Measurements from ENCODE around the gene PSORS1C2. TPM values are rescaled to one million over a fixed set of nuclear protein-coding genes. Genes with fewer than 3 reads are reported as not detected.
A peak's percentile ranks its signal among the peaks of the same experiment; 100 is the strongest.
"Not testable (repeated sequence)": the region's sequence is repeated elsewhere in the genome, so short reads cannot be mapped to it uniquely, and the experiment has no call there.

PSORS1C2 gene
- total and polyA plus RNA-seq, 2 donors (not counting 1 experiment from before 2014, with no cell fraction given): not detected

GRCh38 chr6:31186052-31186734 lies 47.3 kb upstream of the PSORS1C2 start:
- intact Hi-C loops (cut with micrococcal nuclease): no loop called here
- peak overlapping the region; percentile 81 for H2AFZ ChIP-seq (ENCODE audit: insufficient read depth, low read depth, low read length, poor library complexity, severe bottlenecking)
- H3K27me3 ChIP-seq (replicated peaks in 1 of 4; ENCODE audit: control extremely low read depth in 1 of 4, control insufficient read depth in 3 of 4, insufficient read depth in 4 of 4, low read length in 3 of 4): no peaks in the 10 kb centered on the region
- CTCF ChIA-PET: interaction anchor here (0.9 to 1.7 kb wide), 3 partner anchors 49 to 217 kb away, joined by 3 to 10 read pairs (median 3); partner anchors contain the start of genes MICA and PSORS1C2
- Mint-ChIP-seq H3K4me3 (peak overlapping the region; percentile 66), H3K4me1 (peaks cover 19% of the 10 kb centered on the region), H3K27me3 (no peaks in the 10 kb centered on the region), H3K9me3 (ENCODE audit: insufficient read depth) (no peaks in the 10 kb centered on the region), H3K27ac (peak overlapping the region; percentile 99)
- POLR2A ChIA-PET: interaction anchor here (0.7 kb wide), 2 partner anchors 21 to 171 kb away, joined by 6 read pairs; no protein-coding TSS in a partner anchor
- peak overlapping the region; percentile 30 for H3K4me2 ChIP-seq (replicated peaks; ENCODE audit: low read depth, low read length, poor library complexity, severe bottlenecking)
- peak overlapping the region in 1 of 5 experiments; percentile 26 for H3K4me3 ChIP-seq (ENCODE audit: control extremely low read depth in 1 of 5, extremely low read depth in 1 of 5, insufficient read depth in 1 of 5, low read depth in 2 of 5, low read length in 4 of 5)
- H4K20me1 ChIP-seq (ENCODE audit: control insufficient read depth, insufficient read depth, low read length, poor library complexity, severe bottlenecking): no peaks in the 10 kb centered on the region
- 92% methylated on average over 18 of the region's 24 CpGs for WGBS (ENCODE audit: insufficient coverage)
- H3K27ac ChIP-seq (ENCODE audit: low read length in 2 of 2): peak overlapping the region; percentile 41 to 77
- H3K36me3 ChIP-seq (replicated peaks in 1 of 2; ENCODE audit: control extremely low read depth in 1 of 2, control insufficient read depth in 1 of 2, extremely low read depth in 1 of 2, insufficient read depth in 2 of 2, low read length in 1 of 2): no peaks in the 10 kb centered on the region
- no peaks in the 10 kb centered on the region for H3K79me2 ChIP-seq (ENCODE audit: control insufficient read depth, insufficient read depth, low read length)
- no peaks in the 10 kb centered on the region for H3K9me3 ChIP-seq (ENCODE audit: control extremely low read depth in 1 of 3, control insufficient read depth in 2 of 3, insufficient read depth in 1 of 3, low read length in 2 of 3)
- DNase-seq (peak; percentile 51), ATAC-seq (ENCODE audit: low read depth) (no peak)
- TF ChIP-seq EZH2 (IDR thresholded peaks at IDR 0.05; ENCODE audit: borderline replicate concordance, insufficient read depth, low read depth, low read length, poor library complexity, severe bottlenecking): no peak
- no peak for TF ChIP-seq CTCF (IDR thresholded peaks at IDR 0.05)
- peaks cover 6 to 15% of the 10 kb centered on the region in 2 donors for H3K4me1 ChIP-seq (ENCODE audit: control insufficient read depth in 2 of 2, insufficient read depth in 2 of 2, low read length in 2 of 2)
- peak overlapping the region; percentile 60 for H3K9ac ChIP-seq (ENCODE audit: low read length)

GRCh38 chr6:31185695-31186051 lies 46.8 kb upstream of the PSORS1C2 start:
- ATAC-seq (ENCODE audit: low read depth); H3K36me3 ChIP-seq (replicated peaks in 1 of 2; ENCODE audit: control extremely low read depth in 1 of 2, control insufficient read depth in 1 of 2, extremely low read depth in 1 of 2, insufficient read depth in 2 of 2, low read length in 1 of 2); H4K20me1 ChIP-seq (ENCODE audit: control insufficient read depth, insufficient read depth, low read length, poor library complexity, severe bottlenecking); intact Hi-C loops (cut with micrococcal nuclease); POLR2A ChIA-PET; H3K27me3 Mint-ChIP-seq; H3K79me2 ChIP-seq (ENCODE audit: control insufficient read depth, insufficient read depth, low read length); H3K9me3 Mint-ChIP-seq (ENCODE audit: insufficient read depth); H3K9me3 ChIP-seq (ENCODE audit: control extremely low read depth in 1 of 3, control insufficient read depth in 2 of 3, insufficient read depth in 1 of 3, low read length in 2 of 3); H3K27me3 ChIP-seq (replicated peaks in 1 of 4; ENCODE audit: control extremely low read depth in 1 of 4, control insufficient read depth in 3 of 4, insufficient read depth in 4 of 4, low read length in 3 of 4); CTCF ChIA-PET; DNase-seq: not testable (repeated sequence)
- Histone ChIP-seq H3K9ac (ENCODE audit: low read length) (peak overlapping the region; percentile 60), H2AFZ (ENCODE audit: insufficient read depth, low read depth, low read length, poor library complexity, severe bottlenecking) (peak overlapping the region; percentile 81), H3K4me3 (ENCODE audit: control extremely low read depth in 1 of 5, extremely low read depth in 1 of 5, insufficient read depth in 1 of 5, low read depth in 2 of 5, low read length in 4 of 5) (peak overlapping the region in 1 of 5 experiments; percentile 26), H3K4me1 (ENCODE audit: control insufficient read depth in 2 of 2, insufficient read depth in 2 of 2, low read length in 2 of 2) (peaks cover 6 to 15% of the 10 kb centered on the region in 2 donors), H3K4me2 (replicated peaks; ENCODE audit: low read depth, low read length, poor library complexity, severe bottlenecking) (peak overlapping the region; percentile 30), H3K27ac (ENCODE audit: low read length in 2 of 2) (peak overlapping the region in 1 of 2 donors; percentile 77)
- peaks cover 19% of the 10 kb centered on the region for H3K4me1 Mint-ChIP-seq
- peak overlapping the region; percentile 66 for H3K4me3 Mint-ChIP-seq
- 94% methylated on average over 4 of the region's 4 CpGs for WGBS (ENCODE audit: insufficient coverage)
- peak overlapping the region; percentile 99 for H3K27ac Mint-ChIP-seq

GRCh38 chr6:31183859-31184258 lies 45.0 kb upstream of the PSORS1C2 start:
- H2AFZ ChIP-seq (ENCODE audit: insufficient read depth, low read depth, low read length, poor library complexity, severe bottlenecking); H3K9me3 Mint-ChIP-seq (ENCODE audit: insufficient read depth); H3K27me3 Mint-ChIP-seq; ATAC-seq (ENCODE audit: low read depth); H3K27ac Mint-ChIP-seq; H3K4me3 Mint-ChIP-seq; H3K9me3 ChIP-seq (ENCODE audit: control extremely low read depth in 1 of 3, control insufficient read depth in 2 of 3, insufficient read depth in 1 of 3, low read length in 2 of 3); H4K20me1 ChIP-seq (ENCODE audit: control insufficient read depth, insufficient read depth, low read length, poor library complexity, severe bottlenecking); H3K27me3 ChIP-seq (replicated peaks in 1 of 4; ENCODE audit: control extremely low read depth in 1 of 4, control insufficient read depth in 3 of 4, insufficient read depth in 4 of 4, low read length in 3 of 4); intact Hi-C loops (cut with micrococcal nuclease); H3K36me3 ChIP-seq (replicated peaks in 1 of 2; ENCODE audit: control extremely low read depth in 1 of 2, control insufficient read depth in 1 of 2, extremely low read depth in 1 of 2, insufficient read depth in 2 of 2, low read length in 1 of 2); H3K4me2 ChIP-seq (replicated peaks; ENCODE audit: low read depth, low read length, poor library complexity, severe bottlenecking); H3K9ac ChIP-seq (ENCODE audit: low read length); H3K4me3 ChIP-seq (ENCODE audit: control extremely low read depth in 1 of 5, extremely low read depth in 1 of 5, insufficient read depth in 1 of 5, low read depth in 2 of 5, low read length in 4 of 5); DNase-seq; H3K79me2 ChIP-seq (ENCODE audit: control insufficient read depth, insufficient read depth, low read length); H3K27ac ChIP-seq (ENCODE audit: low read length in 2 of 2): not testable (repeated sequence)
- CTCF ChIA-PET: interaction anchor here (0.7 kb wide), 1 partner anchor 47 kb away, joined by 3 read pairs; no protein-coding TSS in a partner anchor
- POLR2A ChIA-PET: interaction anchor here (0.7 kb wide), 1 partner anchor 52 kb away, joined by 6 read pairs; no protein-coding TSS in a partner anchor
- 92% methylated on average over 2 of the region's 6 CpGs for WGBS (ENCODE audit: insufficient coverage)
- H3K4me1 Mint-ChIP-seq: peaks cover 22% of the 10 kb centered on the region
- H3K4me1 ChIP-seq (ENCODE audit: control insufficient read depth in 2 of 2, insufficient read depth in 2 of 2, low read length in 2 of 2): peaks cover 6 to 20% of the 10 kb centered on the region in 2 donors
